Measurements from ENCODE around the gene ARSA. TPM values are rescaled to one million over a fixed set of nuclear protein-coding genes. Genes with fewer than 3 reads are reported as not detected.
"Not testable (repeated sequence)": the region's sequence is repeated elsewhere in the genome, so short reads cannot be mapped to it uniquely, and the experiment has no call there.

The ARSA gene
- total RNA-seq, 1 donor from 2014 or later: 19.1 TPM

GRCh38 chr22:50659711-50660110 is 31.8 kb upstream of the ARSA start:
- DNase-seq; ATAC-seq (ENCODE audit: poor library complexity); intact Hi-C loops (cut with DNase I): not testable (repeated sequence)

GRCh38 chr22:50657925-50658324 is 30.0 kb upstream of the ARSA start:
- intact Hi-C loops (cut with DNase I): no loop called here
- ATAC-seq (ENCODE audit: poor library complexity) (no peak), DNase-seq (no peak)

GRCh38 chr22:50656122-50657070 is 28.4 kb upstream of the ARSA start:
- intact Hi-C loops (cut with DNase I): no loop called here
- DNase-seq: peak; percentile 43

GRCh38 chr22:50654664-50655063 is 26.7 kb upstream of the ARSA start:
- ATAC-seq (ENCODE audit: poor library complexity); intact Hi-C loops (cut with DNase I): not testable (repeated sequence)

More at GRCh38 chr22:50656122-50657070, 28.4 kb upstream of the ARSA start:
- peak; percentile 62 for ATAC-seq (ENCODE audit: poor library complexity)

GRCh38 chr22:50653256-50653655 is 25.3 kb upstream of the ARSA start:
- no peak for DNase-seq
- intact Hi-C loops (cut with DNase I): no loop called here
- ATAC-seq (ENCODE audit: poor library complexity): no peak

More at GRCh38 chr22:50654664-50655063, 26.7 kb upstream of the ARSA start:
- not testable (repeated sequence) for DNase-seq

- intact Hi-C loops (cut with DNase I); DNase-seq; ATAC-seq (ENCODE audit: poor library complexity): not testable (repeated sequence)
These were observed 15.8 kb upstream of the ARSA start for GRCh38 chr22:50643821-50644101.

GRCh38 chr22:50643021-50643820 is 15.3 kb upstream of the ARSA start:
- intact Hi-C loops (cut with DNase I); DNase-seq; ATAC-seq (ENCODE audit: poor library complexity): not testable (repeated sequence)

GRCh38 chr22:50641696-50642607 is 14.0 kb upstream of the ARSA start:
- intact Hi-C loops (cut with DNase I): no loop called here
- DNase-seq: peak; percentile 55

GRCh38 chr22:50640857-50641647 is 13.1 kb upstream of the ARSA start:
- intact Hi-C loops (cut with DNase I): no loop called here
- ATAC-seq (ENCODE audit: poor library complexity) (peak; percentile 36), DNase-seq (no peak)

More at GRCh38 chr22:50641696-50642607, 14.0 kb upstream of the ARSA start:
- ATAC-seq (ENCODE audit: poor library complexity): peak; percentile 66

- intact Hi-C loops (cut with DNase I); DNase-seq: not testable (repeated sequence)
These were observed 12.3 kb upstream of the ARSA start for GRCh38 chr22:50640296-50640695.

GRCh38 chr22:50635591-50635990 is 7.6 kb upstream of the ARSA start:
- no peak for DNase-seq
- intact Hi-C loops (cut with DNase I): no loop called here
- no peak for ATAC-seq (ENCODE audit: poor library complexity)

More at GRCh38 chr22:50640296-50640695, 12.3 kb upstream of the ARSA start:
- ATAC-seq (ENCODE audit: poor library complexity): not testable (repeated sequence)

- intact Hi-C loops (cut with DNase I): loop anchor here (5.0 kb wide), 1 partner anchor 51 kb away; the partner anchor contains the start of gene CHKB
- DNase-seq (no peak), ATAC-seq (ENCODE audit: poor library complexity) (no peak)
These were observed 5.8 kb upstream of the ARSA start for GRCh38 chr22:50633771-50634170.

- intact Hi-C loops (cut with DNase I): loop anchor here (5.0 kb wide), 1 partner anchor 51 kb away; the partner anchor contains the start of gene CHKB
- ATAC-seq (ENCODE audit: poor library complexity): no peak
- DNase-seq: no peak
These were observed 5.1 kb upstream of the ARSA start for GRCh38 chr22:50633086-50633485.

GRCh38 chr22:50630376-50630775 is 2.4 kb upstream of the ARSA start:
- intact Hi-C loops (cut with DNase I): loop anchor here (5.0 kb wide), 1 partner anchor 48 kb away; the partner anchor contains the start of gene CHKB
- DNase-seq (no peak), ATAC-seq (ENCODE audit: poor library complexity) (no peak)

- DNase-seq (no peak), ATAC-seq (ENCODE audit: poor library complexity) (peak; percentile 1)
- intact Hi-C loops (cut with DNase I): no loop called here
These were observed 687 bp upstream of the ARSA start for GRCh38 chr22:50628543-50629134.

GRCh38 chr22:50626850-50627641 is 906 bp downstream of the ARSA start:
- intact Hi-C loops (cut with DNase I): no loop called here
- ATAC-seq (ENCODE audit: poor library complexity): no peak
- no peak for DNase-seq
